Activated CD4-positive, alpha-beta T cell treated with anti-CD3 and anti-CD28 coated beads for 36 hours (primary cell): Measurements from ENCODE around the gene LAMB2. TPM values are rescaled to one million over a fixed set of nuclear protein-coding genes. Genes with fewer than 3 reads are reported as not detected.
A peak's percentile ranks its signal among the peaks of the same experiment; 100 is the strongest.

Experiments used
- ATAC-seq: fragments of 200-7000 bp; cut with Tn5 transposase; one replicate; pipeline ENCODE4 v1.10.0; 2021; ENCODE audit warnings: mild to moderate bottlenecking, moderate library complexity
- CTCF ChIA-PET: fragments of 350-600 bp; sonication (Branson Sonifier 250); formaldehyde crosslinking; loops from one replicate; lab custom pipeline; 2021; ENCODE audit warnings: antibody characterized with exemption; lab: Charles Lee
- POLR2A ChIA-PET: fragments of 350-600 bp; sonication (Branson Sonifier 250); formaldehyde crosslinking; loops from one replicate; lab custom pipeline; 2021; ENCODE audit warnings: antibody characterized with exemption, inconsistent platforms; lab: Charles Lee
- DNase-seq: peaks from one replicate; pipeline ENCODE4 v3.0.0-alpha.2; 2020
- H3K27ac Mint-ChIP-seq: one replicate; pipeline ENCODE4 v1.8.0; 2021; ENCODE audit warnings: mixed read lengths
- H3K27me3 Mint-ChIP-seq: one replicate; pipeline ENCODE4 v1.8.0; 2021; ENCODE audit warnings: mixed read lengths
- H3K36me3 Mint-ChIP-seq: one replicate; pipeline ENCODE4 v1.8.0; 2021; ENCODE audit warnings: low read depth, mixed read lengths
- H3K4me1 Mint-ChIP-seq: one replicate; pipeline ENCODE4 v1.8.0; 2021; ENCODE audit warnings: mixed read lengths
- H3K4me3 Mint-ChIP-seq: one replicate; pipeline ENCODE4 v1.8.0; 2021; ENCODE audit warnings: mild to moderate bottlenecking, moderate library complexity, mixed read lengths
- H3K9me3 Mint-ChIP-seq: one replicate; pipeline ENCODE4 v1.8.0; 2021; ENCODE audit warnings: low read depth, mixed read lengths
- intact Hi-C, 2 experiments: fragments of 100-400 bp; cut with DNase I in 1 of 2; cut with micrococcal nuclease in 1 of 2; formaldehyde crosslinking; loops; one replicate each; pipeline versions ENCODE4 v1.14.2 to v1.15.1; 2022 to 2024; cut with DNase I, micrococcal nuclease
- total RNA-seq, 2 experiments: library from RNA; stranded (reverse); gene quantifications; one replicate each; pipeline ENCODE4 v1.2.3, GENCODE V29; 2021

Gene LAMB2
- total RNA-seq, 2 experiments from 2014 or later = 0.71 TPM; not detected in 1

DNA sequence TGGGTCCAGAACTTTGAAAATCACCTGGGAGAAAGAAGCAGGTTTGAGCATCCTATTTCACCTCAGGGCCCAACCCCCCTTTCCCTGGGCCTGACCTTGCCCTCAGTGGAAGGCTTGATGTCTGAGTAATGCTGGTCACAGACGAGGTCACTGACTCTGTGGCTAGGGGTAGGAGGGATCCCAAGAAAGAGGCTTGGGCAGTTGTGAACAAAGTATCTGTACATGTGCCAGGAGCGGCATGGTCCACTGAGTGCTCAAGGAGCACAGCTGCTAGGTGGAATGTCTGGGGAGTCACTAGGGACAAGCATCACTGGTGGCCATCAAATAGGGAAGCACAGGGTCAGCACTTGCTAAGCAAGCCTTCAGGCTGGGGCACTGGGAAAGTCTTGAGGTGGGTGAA is 25.9 kb upstream of the LAMB2 start:
- POLR2A ChIA-PET = interaction anchor here (0.6 kb wide), 1 partner anchor 72 kb away, joined by 3 read pairs; no protein-coding TSS in a partner anchor
- no peaks in the 10 kb centered on the region for H3K27me3 Mint-ChIP-seq
- H3K9me3 Mint-ChIP-seq = no peaks in the 10 kb centered on the region

DNA sequence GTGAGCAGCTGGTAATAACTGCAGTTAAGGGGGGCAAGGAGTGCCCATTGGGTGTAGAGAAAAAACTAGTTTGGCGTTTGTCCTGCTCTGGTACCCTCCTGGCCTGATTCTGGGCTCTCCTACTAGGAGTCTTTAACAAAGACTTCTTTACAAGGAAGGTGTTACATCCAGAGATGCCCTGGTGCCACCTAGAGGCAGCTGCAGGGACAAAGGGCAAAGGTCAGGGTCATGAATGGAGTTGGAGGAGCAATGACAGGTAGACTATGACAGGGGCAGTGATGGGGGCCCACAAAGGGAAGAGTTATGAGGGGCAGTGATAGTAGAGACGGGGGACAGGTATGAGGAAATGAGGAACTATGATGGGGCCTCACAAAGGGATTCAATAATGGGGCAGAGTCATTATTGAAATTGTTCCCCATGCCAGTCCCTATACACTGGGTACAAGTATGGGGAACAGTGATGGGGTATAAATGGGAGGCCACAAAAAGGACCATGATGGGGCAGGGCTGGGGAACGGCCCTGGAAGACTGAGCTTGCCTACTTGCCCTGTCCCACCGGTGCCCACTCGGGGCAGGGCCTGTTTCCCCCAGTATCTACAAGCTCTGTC is 25.4 kb upstream of the LAMB2 start:
- ATAC-seq (peak; percentile 82), DNase-seq (peak; percentile 81)
- intact Hi-C loops = loop anchor here (1.0 kb wide), 2 partner anchors 169 to 171 kb away; no protein-coding TSS in a partner anchor
- peaks cover 14% of the 10 kb centered on the region for H3K4me1 Mint-ChIP-seq
- H3K27ac Mint-ChIP-seq = no peak overlapping the region
- ChIA-PET CTCF (interaction anchor here (0.8 to 1.4 kb wide), 6 partner anchors 13 to 187 kb away, joined by 3 to 7 read pairs (median 4); partner anchors contain the start of genes KLHDC8B and USP19), POLR2A (no interaction called here)
- no peaks in the 10 kb centered on the region for H3K9me3 Mint-ChIP-seq
- no peak overlapping the region for H3K4me3 Mint-ChIP-seq
- H3K27me3 Mint-ChIP-seq = no peaks in the 10 kb centered on the region
- H3K36me3 Mint-ChIP-seq = peaks cover 7% of the 10 kb centered on the region

More for the DNA sequence above, 25.9 kb upstream of the LAMB2 start:
- H3K27ac Mint-ChIP-seq = peak overlapping the region; percentile 19
- CTCF ChIA-PET = interaction anchor here (0.6 to 1.4 kb wide), 4 partner anchors 13 to 171 kb away, joined by 3 to 7 read pairs (median 4); partner anchors contain the start of gene KLHDC8B
- ATAC-seq (no peak), DNase-seq (no peak)
- no peak overlapping the region for H3K4me3 Mint-ChIP-seq
- H3K4me1 Mint-ChIP-seq = peaks cover 16% of the 10 kb centered on the region
- peaks cover 12% of the 10 kb centered on the region for H3K36me3 Mint-ChIP-seq
- intact Hi-C loops = loop anchor here (1.0 kb wide), 2 partner anchors 169 to 171 kb away; no protein-coding TSS in a partner anchor

- no peak overlapping the region for H3K27ac Mint-ChIP-seq
- POLR2A ChIA-PET = no interaction called here
These were observed 24.4 kb upstream of the LAMB2 start for GRCh38 chr3:49157289-49157688.

DNA sequence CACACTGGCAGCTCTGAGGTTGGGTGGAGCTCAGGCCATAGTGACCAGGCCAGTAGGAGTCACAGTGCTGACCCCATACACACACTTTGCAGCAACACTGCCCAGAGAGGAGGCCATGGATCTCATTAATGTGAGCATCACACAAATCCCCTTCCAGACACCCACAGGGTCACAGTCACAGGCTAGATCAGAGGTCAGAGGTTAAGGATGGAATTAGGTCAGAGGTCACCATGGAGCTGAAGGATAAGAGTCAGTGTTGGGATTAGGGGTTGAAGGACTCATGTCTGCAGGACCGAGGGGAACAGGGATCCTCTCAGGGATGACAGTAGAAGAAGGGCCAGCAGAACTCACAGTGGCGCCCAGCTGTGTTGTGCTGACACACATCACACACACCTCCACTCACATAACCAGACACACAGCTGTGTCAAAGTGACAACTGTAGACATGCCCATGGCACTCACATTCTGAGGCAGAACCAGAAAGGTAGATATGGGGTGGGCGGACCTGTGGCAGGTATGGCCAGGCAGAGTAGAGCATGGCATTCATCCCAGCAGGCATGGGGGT is 20.6 kb upstream of the LAMB2 start:
- no peaks in the 10 kb centered on the region for H3K27me3 Mint-ChIP-seq
- no peak for ATAC-seq

More at GRCh38 chr3:49157289-49157688, 24.4 kb upstream of the LAMB2 start:
- no peaks in the 10 kb centered on the region for H3K27me3 Mint-ChIP-seq
- H3K4me3 Mint-ChIP-seq = no peak overlapping the region
- ATAC-seq = no peak
- intact Hi-C loops = loop anchor here in 1 of 2 experiments (1.0 kb wide), 1 partner anchor 135 kb away; the partner anchor contains the start of gene NDUFAF3
- DNase-seq = no peak
- no peaks in the 10 kb centered on the region for H3K9me3 Mint-ChIP-seq
- H3K4me1 Mint-ChIP-seq = peaks cover 10% of the 10 kb centered on the region
- CTCF ChIA-PET = interaction anchor here (0.6 to 1.7 kb wide), 7 partner anchors 8 to 188 kb away, joined by 3 to 8 read pairs (median 3); partner anchors contain the start of genes KLHDC8B and USP19
- peaks cover 6% of the 10 kb centered on the region for H3K36me3 Mint-ChIP-seq

GRCh38 chr3:49151610-49152009 is 18.8 kb upstream of the LAMB2 start:
- POLR2A ChIA-PET = no interaction called here

More for the DNA sequence above, 20.6 kb upstream of the LAMB2 start:
- CTCF ChIA-PET = interaction anchor here (0.6 to 0.7 kb wide), 2 partner anchors 11 to 1193 kb away, joined by 3 read pairs; no protein-coding TSS in a partner anchor
- DNase-seq = no peak
- Mint-ChIP-seq H3K4me1 (peaks cover 3% of the 10 kb centered on the region), H3K4me3 (no peak overlapping the region), H3K27ac (no peak overlapping the region), H3K36me3 (peaks cover 2% of the 10 kb centered on the region), H3K9me3 (no peaks in the 10 kb centered on the region)
- POLR2A ChIA-PET = no interaction called here
- intact Hi-C loops = no loop called here

DNA sequence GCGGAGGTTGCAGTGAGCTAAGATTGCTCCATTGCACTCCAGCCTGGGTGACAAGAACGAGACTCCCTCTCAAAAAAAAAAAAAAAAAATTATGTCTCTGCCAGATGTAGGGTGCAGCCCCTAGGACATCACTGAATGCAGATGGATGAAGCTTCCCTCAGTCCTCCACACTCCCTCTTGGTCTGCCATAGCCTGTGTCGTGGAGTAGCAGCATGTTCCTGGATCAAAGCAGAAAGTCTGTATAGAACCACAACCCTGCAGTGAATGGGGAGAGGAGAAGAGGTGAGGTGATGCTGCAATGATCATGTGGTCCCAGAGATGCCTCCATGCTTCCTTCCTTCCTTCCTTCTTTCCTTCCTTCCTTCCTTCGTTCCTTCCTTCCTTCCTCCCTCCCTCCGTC is 15.3 kb upstream of the LAMB2 start:
- CTCF ChIA-PET = no interaction called here

More at GRCh38 chr3:49151610-49152009, 18.8 kb upstream of the LAMB2 start:
- CTCF ChIA-PET = no interaction called here
- intact Hi-C loops = no loop called here
- Mint-ChIP-seq H3K36me3 (no peaks in the 10 kb centered on the region), H3K27ac (no peak overlapping the region), H3K27me3 (no peaks in the 10 kb centered on the region), H3K4me3 (no peak overlapping the region), H3K4me1 (no peaks in the 10 kb centered on the region), H3K9me3 (no peaks in the 10 kb centered on the region)
- ATAC-seq (no peak), DNase-seq (no peak)

DNA sequence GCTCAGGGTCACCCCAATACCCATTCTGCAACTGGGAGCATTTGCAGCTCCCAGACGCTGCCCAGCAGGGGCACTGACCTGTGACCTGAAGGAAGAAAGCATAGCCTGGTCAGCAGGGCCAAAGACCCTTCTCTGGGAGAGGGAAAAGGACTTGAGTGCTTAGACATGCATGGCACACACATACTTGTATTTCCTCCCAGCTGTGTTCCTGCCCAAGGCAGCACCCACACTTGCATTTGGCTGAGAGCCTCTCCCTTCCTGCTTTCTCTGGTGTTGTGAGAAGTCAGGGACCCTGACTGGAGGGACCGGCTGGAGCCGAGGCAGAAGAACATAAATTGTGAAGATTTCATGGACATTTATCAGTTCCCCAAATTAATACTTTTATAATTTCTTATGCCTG is 7.2 kb upstream of the LAMB2 start:
- ChIA-PET POLR2A (no interaction called here), CTCF (no interaction called here)
- H3K27ac Mint-ChIP-seq = no peak overlapping the region
- DNase-seq = no peak
- H3K4me1 Mint-ChIP-seq = no peaks in the 10 kb centered on the region
- no peaks in the 10 kb centered on the region for H3K9me3 Mint-ChIP-seq
- ATAC-seq = no peak
- intact Hi-C loops = no loop called here
- H3K4me3 Mint-ChIP-seq = no peak overlapping the region
- H3K27me3 Mint-ChIP-seq = peaks cover 2% of the 10 kb centered on the region
- no peaks in the 10 kb centered on the region for H3K36me3 Mint-ChIP-seq

More for the DNA sequence above, 15.3 kb upstream of the LAMB2 start:
- ATAC-seq = no peak
- POLR2A ChIA-PET = no interaction called here
- H3K36me3 Mint-ChIP-seq = no peaks in the 10 kb centered on the region
- no peaks in the 10 kb centered on the region for H3K4me1 Mint-ChIP-seq
- H3K9me3 Mint-ChIP-seq = no peaks in the 10 kb centered on the region
- H3K27me3 Mint-ChIP-seq = no peaks in the 10 kb centered on the region
- no peak overlapping the region for H3K27ac Mint-ChIP-seq
- no peak overlapping the region for H3K4me3 Mint-ChIP-seq
- intact Hi-C loops = no loop called here
- no peak for DNase-seq

DNA sequence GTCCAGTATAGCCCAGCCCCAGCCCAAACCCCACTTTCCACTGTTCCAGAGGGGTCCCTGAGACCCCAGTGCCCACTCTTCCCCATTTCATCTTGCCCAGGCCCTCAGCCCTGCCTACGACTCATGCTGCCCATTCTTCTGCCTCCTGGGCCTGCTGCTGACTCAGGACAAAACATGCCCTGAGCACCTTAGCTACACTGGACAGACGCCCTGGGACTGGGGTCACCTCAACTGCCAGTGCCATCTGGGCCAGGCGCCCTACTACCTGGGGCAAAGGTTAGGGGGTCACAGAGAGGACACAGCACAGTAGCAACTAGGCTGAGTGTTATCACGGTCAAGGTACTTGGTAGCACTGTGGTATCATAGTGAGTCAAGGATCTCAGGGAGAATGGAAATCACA is 2.6 kb upstream of the LAMB2 start:
- H3K27me3 Mint-ChIP-seq = peaks cover 17% of the 10 kb centered on the region
- CTCF ChIA-PET = no interaction called here

GRCh38 chr3:49134471-49135265 is 1.8 kb upstream of the LAMB2 start:
- Mint-ChIP-seq H3K36me3 (no peaks in the 10 kb centered on the region), H3K4me3 (no peak overlapping the region), H3K27me3 (peaks cover 17% of the 10 kb centered on the region), H3K9me3 (no peaks in the 10 kb centered on the region), H3K4me1 (peaks cover 6% of the 10 kb centered on the region), H3K27ac (no peak overlapping the region)
- ChIA-PET POLR2A (no interaction called here), CTCF (interaction anchor here (0.5 to 0.6 kb wide), 2 partner anchors 18 to 1523 kb away, joined by 3 to 5 read pairs; no protein-coding TSS in a partner anchor)
- no peak for ATAC-seq
- intact Hi-C loops = no loop called here
- no peak for DNase-seq

More for the DNA sequence above, 2.6 kb upstream of the LAMB2 start:
- DNase-seq = no peak
- ATAC-seq = no peak
- Mint-ChIP-seq H3K9me3 (no peaks in the 10 kb centered on the region), H3K36me3 (no peaks in the 10 kb centered on the region), H3K4me3 (no peak overlapping the region), H3K4me1 (peaks cover 6% of the 10 kb centered on the region), H3K27ac (no peak overlapping the region)
- POLR2A ChIA-PET = no interaction called here
- intact Hi-C loops = no loop called here

DNA sequence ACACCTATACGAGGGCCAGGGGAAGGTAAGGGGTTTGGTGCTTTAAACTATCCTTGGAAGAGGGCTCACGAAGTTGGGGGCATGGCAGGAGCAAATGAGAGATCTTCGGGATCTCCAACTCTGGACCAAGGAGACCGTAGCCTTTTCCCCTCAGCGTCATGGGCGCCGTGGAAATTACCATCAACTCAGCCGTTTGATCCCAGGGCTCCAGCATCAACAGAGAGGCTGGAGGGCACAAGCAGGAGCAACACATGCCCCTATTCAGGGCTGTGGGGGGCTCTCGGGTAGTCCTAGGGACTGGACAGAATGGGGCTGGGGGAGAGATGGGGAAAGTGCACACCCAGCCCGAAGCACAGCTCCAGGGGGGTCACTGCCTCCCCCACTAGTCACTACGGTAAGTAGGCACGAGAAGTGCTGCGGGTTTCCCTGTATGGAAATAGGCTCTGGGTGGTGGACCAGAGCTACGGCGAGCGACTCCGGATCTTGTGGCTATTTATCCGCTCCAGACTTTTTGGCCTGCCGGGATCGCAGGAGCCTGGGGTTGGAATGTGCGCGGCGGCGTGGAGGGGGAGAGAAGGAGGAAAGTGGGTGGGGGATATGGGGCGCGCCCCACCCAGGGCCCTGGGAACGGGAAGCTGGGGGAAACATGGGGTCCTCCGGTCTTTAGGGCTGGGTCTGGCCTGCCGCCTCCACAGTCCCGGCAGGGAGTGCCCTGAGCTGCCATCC is 539 bp upstream of the LAMB2 start:
- ChIA-PET CTCF (interaction anchor here (1.2 kb wide), 1 partner anchor 31 kb away, joined by 3 read pairs; no protein-coding TSS in a partner anchor), POLR2A (no interaction called here)
- H3K9me3 Mint-ChIP-seq = no peaks in the 10 kb centered on the region
- H3K27ac Mint-ChIP-seq = no peak overlapping the region
- peaks cover 17% of the 10 kb centered on the region for H3K27me3 Mint-ChIP-seq
- H3K4me3 Mint-ChIP-seq = no peak overlapping the region
- H3K4me1 Mint-ChIP-seq = peaks cover 6% of the 10 kb centered on the region
- H3K36me3 Mint-ChIP-seq = no peaks in the 10 kb centered on the region
- intact Hi-C loops = no loop called here
- ATAC-seq (no peak), DNase-seq (no peak)
